ENCODE data around the gene CKS2.

- no peak for TF ChIP-seq POLR2A (IDR thresholded peaks at IDR 0.05)
- no peak for TF ChIP-seq CTCF (IDR thresholded peaks at IDR 0.05)
Observed at GRCh38 chr9:89358985-89359384, 48.0 kb downstream of the CKS2 start.

All from heart left ventricle (tissue), 13 donors.